Measurements from ENCODE around the gene CD28. TPM values are rescaled to one million over a fixed set of nuclear protein-coding genes. Genes with fewer than 3 reads are reported as not detected.

The CD28 gene
- polyA plus RNA-seq, 1 donor from 2014 or later = not detected

DNA sequence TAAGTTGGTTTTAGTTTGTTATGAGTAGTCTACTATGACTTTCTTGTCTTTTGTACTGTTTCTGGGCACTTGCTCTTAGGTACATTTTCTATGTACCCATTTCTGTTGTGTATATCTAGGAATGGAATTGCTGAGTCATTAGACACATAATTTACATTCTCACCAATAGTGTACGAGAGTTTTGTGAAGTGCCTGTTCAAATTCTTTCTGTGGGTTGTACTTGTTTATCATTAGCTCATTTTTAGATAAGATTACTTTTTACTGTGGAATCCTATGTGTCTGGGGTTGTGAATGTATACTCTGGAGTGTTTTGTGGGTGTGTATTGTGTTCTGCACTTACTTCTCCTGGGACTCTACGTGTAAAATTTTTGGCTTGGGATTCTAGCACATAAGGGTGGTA lies 36.6 kb upstream of the CD28 start:
- H3K4me2 ChIP-seq (ENCODE audit: low read length) = no peak overlapping the region
- no peaks in the 10 kb centered on the region for H4K20me1 ChIP-seq (ENCODE audit: insufficient read depth)

DNA sequence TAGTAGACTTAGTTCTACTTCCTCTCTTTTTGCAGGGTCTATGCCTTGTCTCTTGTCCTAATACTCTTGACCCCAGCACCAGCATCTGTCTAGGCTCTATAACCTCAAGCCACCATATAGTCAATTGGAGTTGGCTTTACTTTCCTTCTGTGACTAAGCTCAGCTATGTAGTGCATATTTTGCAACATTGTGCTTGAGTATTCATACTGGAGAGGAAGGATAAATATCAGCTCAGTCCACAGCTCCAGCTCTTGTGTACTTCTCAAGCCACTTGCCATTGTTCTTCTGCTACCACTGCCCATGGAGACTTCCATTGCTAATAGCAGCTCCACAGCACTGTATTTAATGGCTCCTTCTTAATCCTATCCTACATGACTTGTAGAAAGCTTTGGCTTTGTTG lies 35.5 kb upstream of the CD28 start:
- no peak for TF ChIP-seq TAF1 (IDR thresholded peaks at IDR 0.05; ENCODE audit: low read depth)
- TF ChIP-seq POLR2AphosphoS5 (IDR thresholded peaks at IDR 0.05) = no peak
- no peak for TF ChIP-seq SMC3 (conservative IDR thresholded peaks at IDR 0.05; ENCODE audit: poor library complexity)
- no peak for TF ChIP-seq EZH2 (IDR thresholded peaks at IDR 0.05; ENCODE audit: borderline replicate concordance, insufficient read depth, low read length, poor library complexity, severe bottlenecking)
- Histone ChIP-seq H3K27ac (ENCODE audit: low read length) (no peak overlapping the region), H3K4me2 (ENCODE audit: low read length) (no peak overlapping the region), H3K4me3 (ENCODE audit: low read length) (no peak overlapping the region), H3K9ac (ENCODE audit: low read length) (no peak overlapping the region), H3K36me3 (ENCODE audit: insufficient read depth, low read length) (no peaks in the 10 kb centered on the region), H3F3A (ENCODE audit: insufficient read depth, low read length, poor library complexity, severe bottlenecking) (no peaks in the 10 kb centered on the region), H4K20me1 (ENCODE audit: insufficient read depth) (no peaks in the 10 kb centered on the region), H3K9me2 (ENCODE audit: insufficient read depth, low read length) (no peaks in the 10 kb centered on the region), H3K9me3 (ENCODE audit: low read length) (no peaks in the 10 kb centered on the region), H3K27me3 (ENCODE audit: insufficient read depth, low read depth, low read length) (no peaks in the 10 kb centered on the region), H3K79me2 (replicated peaks; ENCODE audit: insufficient read depth, low read length) (no peaks in the 10 kb centered on the region), H2AFZ (ENCODE audit: low read depth, low read length) (no peak overlapping the region)

More for the DNA sequence above, 36.6 kb upstream of the CD28 start:
- Histone ChIP-seq H3K27me3 (ENCODE audit: insufficient read depth, low read depth, low read length) (no peaks in the 10 kb centered on the region), H3K9ac (ENCODE audit: low read length) (no peak overlapping the region), H3K4me3 (ENCODE audit: low read length) (no peak overlapping the region), H3K9me2 (ENCODE audit: insufficient read depth, low read length) (no peaks in the 10 kb centered on the region), H3K79me2 (replicated peaks; ENCODE audit: insufficient read depth, low read length) (no peaks in the 10 kb centered on the region), H2AFZ (ENCODE audit: low read depth, low read length) (no peak overlapping the region), H3K36me3 (ENCODE audit: insufficient read depth, low read length) (no peaks in the 10 kb centered on the region), H3K27ac (ENCODE audit: low read length) (no peak overlapping the region), H3K9me3 (ENCODE audit: low read length) (no peaks in the 10 kb centered on the region), H3F3A (ENCODE audit: insufficient read depth, low read length, poor library complexity, severe bottlenecking) (no peaks in the 10 kb centered on the region)
- TF ChIP-seq REST (IDR thresholded peaks at IDR 0.05; ENCODE audit: borderline replicate concordance) = no peak
- no peak for TF ChIP-seq EZH2 (IDR thresholded peaks at IDR 0.05; ENCODE audit: borderline replicate concordance, insufficient read depth, low read length, poor library complexity, severe bottlenecking)
- TF ChIP-seq TAF1 (IDR thresholded peaks at IDR 0.05; ENCODE audit: low read depth) = no peak
- no peak for TF ChIP-seq POLR2AphosphoS5 (IDR thresholded peaks at IDR 0.05)
- no peak for TF ChIP-seq EP300 (conservative IDR thresholded peaks at IDR 0.05; ENCODE audit: poor library complexity, severe bottlenecking)
- no peak for TF ChIP-seq SMC3 (conservative IDR thresholded peaks at IDR 0.05; ENCODE audit: poor library complexity)
- TF ChIP-seq MXI1 (conservative IDR thresholded peaks at IDR 0.05; ENCODE audit: poor library complexity, severe bottlenecking) = no peak
- no peak for TF ChIP-seq RAD21 (conservative IDR thresholded peaks at IDR 0.05)

DNA sequence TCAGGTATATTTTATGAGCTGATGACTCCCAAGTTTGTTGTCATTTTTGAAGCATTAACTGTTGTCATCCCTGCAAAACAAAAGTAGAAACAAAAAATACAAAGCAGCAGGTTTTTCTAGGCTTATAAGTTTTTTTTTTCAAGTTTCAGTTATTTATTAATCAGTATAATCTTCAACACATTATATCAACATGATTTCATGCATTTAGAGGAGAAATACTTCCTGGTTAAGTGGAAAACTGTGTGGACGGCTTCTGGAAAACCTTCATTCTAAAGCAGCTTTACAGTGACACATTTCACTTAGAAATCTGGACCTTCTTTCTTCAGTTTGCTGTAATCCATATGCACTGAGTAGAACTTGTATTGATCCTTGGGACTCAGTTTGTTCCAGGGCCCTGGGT lies 34.6 kb upstream of the CD28 start:
- H2AFZ ChIP-seq (ENCODE audit: low read depth, low read length) = no peak overlapping the region
- H3K9ac ChIP-seq (ENCODE audit: low read length) = no peak overlapping the region
- H3K9me2 ChIP-seq (ENCODE audit: insufficient read depth, low read length) = no peaks in the 10 kb centered on the region
- no peak overlapping the region for H3K4me2 ChIP-seq (ENCODE audit: low read length)
- H3K36me3 ChIP-seq (ENCODE audit: insufficient read depth, low read length) = no peaks in the 10 kb centered on the region
- no peaks in the 10 kb centered on the region for H3K9me3 ChIP-seq (ENCODE audit: low read length)
- TF ChIP-seq TAF1 (IDR thresholded peaks at IDR 0.05; ENCODE audit: low read depth) = no peak
- no peak for TF ChIP-seq REST (IDR thresholded peaks at IDR 0.05; ENCODE audit: borderline replicate concordance)
- TF ChIP-seq EP300 (conservative IDR thresholded peaks at IDR 0.05; ENCODE audit: poor library complexity, severe bottlenecking) = no peak
- TF ChIP-seq SMC3 (conservative IDR thresholded peaks at IDR 0.05; ENCODE audit: poor library complexity) = no peak
- TF ChIP-seq MXI1 (conservative IDR thresholded peaks at IDR 0.05; ENCODE audit: poor library complexity, severe bottlenecking) = no peak
- no peak for TF ChIP-seq CTCF (IDR thresholded peaks at IDR 0.05; ENCODE audit: poor library complexity, severe bottlenecking)
- no peak overlapping the region for H3K27ac ChIP-seq (ENCODE audit: low read length)
- H3F3A ChIP-seq (ENCODE audit: insufficient read depth, low read length, poor library complexity, severe bottlenecking) = no peaks in the 10 kb centered on the region
- no peaks in the 10 kb centered on the region for H3K79me2 ChIP-seq (replicated peaks; ENCODE audit: insufficient read depth, low read length)
- no peaks in the 10 kb centered on the region for H4K20me1 ChIP-seq (ENCODE audit: insufficient read depth)
- no peak overlapping the region for H3K4me3 ChIP-seq (ENCODE audit: low read length)
- no peaks in the 10 kb centered on the region for H3K27me3 ChIP-seq (ENCODE audit: insufficient read depth, low read depth, low read length)

All from neural cell (in vitro differentiated cells).